ENCODE results near the gene PROCA1. TPM values are rescaled to one million over a fixed set of nuclear protein-coding genes. Genes with fewer than 3 reads are reported as not detected.

PROCA1 gene
- total and polyA plus RNA-seq, 9 of the 15 experiments (the other 6 are each of a cell fraction or from before 2014, with no cell fraction given): 0.78 to 16.2 (median 5.6) TPM

DNA sequence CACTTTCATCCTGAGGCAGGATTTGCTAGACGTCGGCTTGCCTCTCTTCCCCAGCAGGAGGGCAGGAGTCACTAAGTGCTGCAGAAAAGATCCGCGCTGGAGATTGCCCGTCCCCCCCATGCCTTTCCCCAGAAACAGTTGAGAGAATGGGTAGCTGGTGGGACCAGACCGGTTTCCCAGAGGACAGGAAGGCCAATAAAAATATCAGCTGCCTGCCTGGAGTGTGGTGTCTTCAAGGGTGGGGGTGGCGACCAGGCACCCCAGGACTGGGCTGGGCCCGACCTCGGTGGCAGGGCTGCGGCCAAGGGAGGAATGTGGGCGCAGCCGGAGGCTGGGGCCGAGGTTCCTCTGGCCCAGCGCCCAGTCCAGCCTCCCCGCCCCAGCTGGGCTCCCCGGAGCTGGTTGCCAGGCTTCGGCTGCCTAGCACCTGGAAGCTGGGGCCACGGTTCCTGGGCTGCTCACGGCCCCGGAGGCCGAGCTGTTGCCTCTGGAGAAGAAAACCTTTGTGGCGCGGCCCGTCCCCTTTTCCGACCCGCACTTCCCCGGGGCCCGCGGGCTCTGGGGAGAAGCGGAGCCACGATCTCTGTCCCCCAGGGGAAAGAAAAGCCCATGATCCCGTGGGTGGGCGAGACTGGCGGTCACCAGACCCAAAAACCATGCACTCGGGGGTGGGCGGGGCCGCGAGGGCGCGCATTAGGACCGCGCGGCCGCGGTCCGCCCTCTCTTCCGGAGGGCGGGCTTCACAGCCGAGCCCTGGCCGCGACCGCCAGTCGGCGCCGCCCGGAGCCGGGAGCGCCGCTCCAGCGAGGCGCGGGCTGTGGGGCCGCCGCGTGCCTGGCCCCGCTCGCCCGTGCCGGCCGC lies 31.8 kb upstream of the PROCA1 start, which contains the start of gene TRAF4 (continued):
- TF ChIP-seq, protein P1, sequence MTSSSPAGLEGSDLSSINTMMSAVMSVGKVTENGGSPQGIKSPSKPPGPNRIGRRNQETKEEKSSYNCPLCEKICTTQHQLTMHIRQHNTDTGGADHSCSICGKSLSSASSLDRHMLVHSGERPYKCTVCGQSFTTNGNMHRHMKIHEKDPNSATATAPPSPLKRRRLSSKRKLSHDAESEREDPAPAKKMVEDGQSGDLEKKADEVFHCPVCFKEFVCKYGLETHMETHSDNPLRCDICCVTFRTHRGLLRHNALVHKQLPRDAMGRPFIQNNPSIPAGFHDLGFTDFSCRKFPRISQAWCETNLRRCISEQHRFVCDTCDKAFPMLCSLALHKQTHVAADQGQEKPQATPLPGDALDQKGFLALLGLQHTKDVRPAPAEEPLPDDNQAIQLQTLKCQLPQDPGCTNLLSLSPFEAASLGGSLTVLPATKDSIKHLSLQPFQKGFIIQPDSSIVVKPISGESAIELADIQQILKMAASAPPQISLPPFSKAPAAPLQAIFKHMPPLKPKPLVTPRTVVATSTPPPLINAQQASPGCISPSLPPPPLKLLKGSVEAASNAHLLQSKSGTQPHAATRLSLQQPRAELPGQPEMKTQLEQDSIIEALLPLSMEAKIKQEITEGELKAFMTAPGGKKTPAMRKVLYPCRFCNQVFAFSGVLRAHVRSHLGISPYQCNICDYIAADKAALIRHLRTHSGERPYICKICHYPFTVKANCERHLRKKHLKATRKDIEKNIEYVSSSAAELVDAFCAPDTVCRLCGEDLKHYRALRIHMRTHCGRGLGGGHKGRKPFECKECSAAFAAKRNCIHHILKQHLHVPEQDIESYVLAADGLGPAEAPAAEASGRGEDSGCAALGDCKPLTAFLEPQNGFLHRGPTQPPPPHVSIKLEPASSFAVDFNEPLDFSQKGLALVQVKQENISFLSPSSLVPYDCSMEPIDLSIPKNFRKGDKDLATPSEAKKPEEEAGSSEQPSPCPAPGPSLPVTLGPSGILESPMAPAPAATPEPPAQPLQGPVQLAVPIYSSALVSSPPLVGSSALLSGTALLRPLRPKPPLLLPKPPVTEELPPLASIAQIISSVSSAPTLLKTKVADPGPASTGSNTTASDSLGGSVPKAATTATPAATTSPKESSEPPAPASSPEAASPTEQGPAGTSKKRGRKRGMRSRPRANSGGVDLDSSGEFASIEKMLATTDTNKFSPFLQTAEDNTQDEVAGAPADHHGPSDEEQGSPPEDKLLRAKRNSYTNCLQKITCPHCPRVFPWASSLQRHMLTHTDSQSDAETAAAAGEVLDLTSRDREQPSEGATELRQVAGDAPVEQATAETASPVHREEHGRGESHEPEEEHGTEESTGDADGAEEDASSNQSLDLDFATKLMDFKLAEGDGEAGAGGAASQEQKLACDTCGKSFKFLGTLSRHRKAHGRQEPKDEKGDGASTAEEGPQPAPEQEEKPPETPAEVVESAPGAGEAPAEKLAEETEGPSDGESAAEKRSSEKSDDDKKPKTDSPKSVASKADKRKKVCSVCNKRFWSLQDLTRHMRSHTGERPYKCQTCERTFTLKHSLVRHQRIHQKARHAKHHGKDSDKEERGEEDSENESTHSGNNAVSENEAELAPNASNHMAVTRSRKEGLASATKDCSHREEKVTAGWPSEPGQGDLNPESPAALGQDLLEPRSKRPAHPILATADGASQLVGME (CRISPR knock-in tag; IDR thresholded peaks at IDR 0.05): peak; percentile 66; the same call in 1 of the 2 replicates
- TF ChIP-seq SMC3 (conservative IDR thresholded peaks at IDR 0.05; ENCODE audit: insufficient read depth, low read depth, low read length): 0 out of 2 replicates have a peak, but pooled peaks have one; percentile 0
- peak; percentile 89 for TF ChIP-seq GATA2 (CRISPR knock-in tag; IDR thresholded peaks at IDR 0.05)
- peak; percentile 63 for TF ChIP-seq SIN3B (IDR thresholded peaks at IDR 0.05; ENCODE audit: low read depth)
- peak; percentile 71; the same call in 1 of the 2 replicates for TF ChIP-seq E2F3 (CRISPR knock-in tag; IDR thresholded peaks at IDR 0.05)
- no peak for TF ChIP-seq CSDE1 (IDR thresholded peaks at IDR 0.05)
- TF ChIP-seq, protein P2, sequence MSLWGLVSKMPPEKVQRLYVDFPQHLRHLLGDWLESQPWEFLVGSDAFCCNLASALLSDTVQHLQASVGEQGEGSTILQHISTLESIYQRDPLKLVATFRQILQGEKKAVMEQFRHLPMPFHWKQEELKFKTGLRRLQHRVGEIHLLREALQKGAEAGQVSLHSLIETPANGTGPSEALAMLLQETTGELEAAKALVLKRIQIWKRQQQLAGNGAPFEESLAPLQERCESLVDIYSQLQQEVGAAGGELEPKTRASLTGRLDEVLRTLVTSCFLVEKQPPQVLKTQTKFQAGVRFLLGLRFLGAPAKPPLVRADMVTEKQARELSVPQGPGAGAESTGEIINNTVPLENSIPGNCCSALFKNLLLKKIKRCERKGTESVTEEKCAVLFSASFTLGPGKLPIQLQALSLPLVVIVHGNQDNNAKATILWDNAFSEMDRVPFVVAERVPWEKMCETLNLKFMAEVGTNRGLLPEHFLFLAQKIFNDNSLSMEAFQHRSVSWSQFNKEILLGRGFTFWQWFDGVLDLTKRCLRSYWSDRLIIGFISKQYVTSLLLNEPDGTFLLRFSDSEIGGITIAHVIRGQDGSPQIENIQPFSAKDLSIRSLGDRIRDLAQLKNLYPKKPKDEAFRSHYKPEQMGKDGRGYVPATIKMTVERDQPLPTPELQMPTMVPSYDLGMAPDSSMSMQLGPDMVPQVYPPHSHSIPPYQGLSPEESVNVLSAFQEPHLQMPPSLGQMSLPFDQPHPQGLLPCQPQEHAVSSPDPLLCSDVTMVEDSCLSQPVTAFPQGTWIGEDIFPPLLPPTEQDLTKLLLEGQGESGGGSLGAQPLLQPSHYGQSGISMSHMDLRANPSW (CRISPR knock-in tag; IDR thresholded peaks at IDR 0.05): peak; percentile 92; the same call in 1 of the 2 replicates
- TF ChIP-seq EGR1 (conservative IDR thresholded peaks at IDR 0.05): peak; percentile 81
- 0 out of 2 replicates have a peak, but pooled peaks have one; percentile 12 for TF ChIP-seq HDAC8 (tag; IDR thresholded peaks at IDR 0.05)
- 0 out of 2 replicates have a peak, but pooled peaks have one; percentile 1 for TF ChIP-seq ZBED1 (IDR thresholded peaks at IDR 0.05)
- TF ChIP-seq CREM (IDR thresholded peaks at IDR 0.05; ENCODE audit: low read depth): peak; percentile 51; the same call in 1 of the 2 replicates
